ENCODE results near the gene FGD4. TPM values are rescaled to one million over a fixed set of nuclear protein-coding genes. Genes with fewer than 3 reads are reported as not detected.
A peak's percentile ranks its signal among the peaks of the same experiment; 100 is the strongest.

FGD4 gene
- total RNA-seq, 6 experiments from 2014 or later: 1.9 to 5.6 (median 4.8) TPM

- Mint-ChIP-seq H3K27ac (no peak overlapping the region), H3K36me3 (ENCODE audit: low read depth) (no peaks in the 10 kb centered on the region; the same call in 1 of the 2 replicates), H3K4me3 (no peak overlapping the region), H3K9me3 (no peaks in the 10 kb centered on the region), H3K27me3 (ENCODE audit: insufficient read depth) (no peaks in the 10 kb centered on the region; the same call in none of the 2 replicates), H3K4me1 (ENCODE audit: low read depth) (peaks cover 15% of the 10 kb centered on the region)
- no peak for TF ChIP-seq CTCF (IDR thresholded peaks at IDR 0.05)
- DNase-seq: no peak
These were observed 206.2 kb downstream of the FGD4 start for GRCh38 chr12:32605326-32606095.

GRCh38 chr12:32606443-32606842, 207.1 kb downstream of the FGD4 start:
- H3K4me1 Mint-ChIP-seq (ENCODE audit: low read depth): peaks cover 15% of the 10 kb centered on the region
- TF ChIP-seq CTCF (IDR thresholded peaks at IDR 0.05): no peak
- H3K27me3 Mint-ChIP-seq (ENCODE audit: insufficient read depth): no peaks in the 10 kb centered on the region; the same call in none of the 2 replicates
- DNase-seq: no peak
- no peak overlapping the region for H3K4me3 Mint-ChIP-seq
- H3K27ac Mint-ChIP-seq: no peak overlapping the region
- no peaks in the 10 kb centered on the region; the same call in 1 of the 2 replicates for H3K36me3 Mint-ChIP-seq (ENCODE audit: low read depth)
- H3K9me3 Mint-ChIP-seq: no peaks in the 10 kb centered on the region

GRCh38 chr12:32609966-32610365, 210.6 kb downstream of the FGD4 start:
- H3K9me3 Mint-ChIP-seq: no peaks in the 10 kb centered on the region
- H3K27ac Mint-ChIP-seq: no peak overlapping the region
- H3K27me3 Mint-ChIP-seq (ENCODE audit: insufficient read depth): no peaks in the 10 kb centered on the region; the same call in none of the 2 replicates
- no peak overlapping the region for H3K4me3 Mint-ChIP-seq
- peaks cover 17% of the 10 kb centered on the region for H3K4me1 Mint-ChIP-seq (ENCODE audit: low read depth)
- no peaks in the 10 kb centered on the region; the same call in 1 of the 2 replicates for H3K36me3 Mint-ChIP-seq (ENCODE audit: low read depth)
- TF ChIP-seq CTCF (IDR thresholded peaks at IDR 0.05): no peak
- DNase-seq: no peak

- H3K36me3 Mint-ChIP-seq (ENCODE audit: low read depth): no peaks in the 10 kb centered on the region
- H3K27ac Mint-ChIP-seq: no peak overlapping the region
- H3K27me3 Mint-ChIP-seq (ENCODE audit: insufficient read depth): no peaks in the 10 kb centered on the region; the same call in none of the 2 replicates
- H3K9me3 Mint-ChIP-seq: no peaks in the 10 kb centered on the region
- H3K4me1 Mint-ChIP-seq (ENCODE audit: low read depth): peaks cover 21% of the 10 kb centered on the region
- DNase-seq: no peak
- TF ChIP-seq CTCF (IDR thresholded peaks at IDR 0.05): no peak
- H3K4me3 Mint-ChIP-seq: no peak overlapping the region
These were observed 212.6 kb downstream of the FGD4 start for GRCh38 chr12:32611986-32612385.

- H3K27ac Mint-ChIP-seq: 0 out of 2 replicates have a peak overlapping the region, but pooled peaks have one; percentile 19
- TF ChIP-seq CTCF (IDR thresholded peaks at IDR 0.05): no peak
- H3K27me3 Mint-ChIP-seq (ENCODE audit: insufficient read depth): no peaks in the 10 kb centered on the region; the same call in none of the 2 replicates
- DNase-seq: no peak
- no peaks in the 10 kb centered on the region for H3K36me3 Mint-ChIP-seq (ENCODE audit: low read depth)
- no peaks in the 10 kb centered on the region for H3K9me3 Mint-ChIP-seq
- peaks cover 21% of the 10 kb centered on the region for H3K4me1 Mint-ChIP-seq (ENCODE audit: low read depth)
- H3K4me3 Mint-ChIP-seq: no peak overlapping the region
These were observed 213.6 kb downstream of the FGD4 start for GRCh38 chr12:32612658-32613614.
